ENCODE measurements around the gene ENOX2. TPM values are rescaled to one million over a fixed set of nuclear protein-coding genes. Genes with fewer than 3 reads are reported as not detected.
A peak's percentile ranks its signal among the peaks of the same experiment; 100 is the strongest.

The ENOX2 gene
- total RNA-seq, 1 experiment from 2014 or later, result 24.3 TPM

GRCh38 chrX:130902446-130902782, 595 bp downstream of the ENOX2 start:
- peaks cover 4% of the 10 kb centered on the region for H3K36me3 Mint-ChIP-seq (ENCODE audit: insufficient read depth, unreplicated experiment)
- TSS peak; percentile 52 for BruUV-seq (replicated peaks)
- intact Hi-C loops (cut with micrococcal nuclease), result loop anchor here (5.0 kb wide), 1 partner anchor 175 kb away; no protein-coding TSS in a partner anchor
- no peaks in the 10 kb centered on the region for H3K9me3 Mint-ChIP-seq (ENCODE audit: unreplicated experiment)
- H3K4me3 Mint-ChIP-seq (ENCODE audit: unreplicated experiment), result no peak overlapping the region
- DNase-seq (ENCODE audit: unreplicated experiment), result no peak
- H3K27me3 Mint-ChIP-seq (ENCODE audit: insufficient read depth, unreplicated experiment), result peaks cover 42% of the 10 kb centered on the region
- H3K4me1 Mint-ChIP-seq (ENCODE audit: insufficient read depth, unreplicated experiment), result peaks cover 8% of the 10 kb centered on the region
- ChIA-PET CTCF (interaction anchor here (0.6 kb wide), 1 partner anchor 17 kb away, joined by 3 read pairs; no protein-coding TSS in a partner anchor), POLR2A (interaction anchor here (0.5 to 1.8 kb wide), 5 partner anchors 22 to 350 kb away, joined by 3 to 7 read pairs (median 3); no protein-coding TSS in a partner anchor)
- TF ChIP-seq, protein P1, sequence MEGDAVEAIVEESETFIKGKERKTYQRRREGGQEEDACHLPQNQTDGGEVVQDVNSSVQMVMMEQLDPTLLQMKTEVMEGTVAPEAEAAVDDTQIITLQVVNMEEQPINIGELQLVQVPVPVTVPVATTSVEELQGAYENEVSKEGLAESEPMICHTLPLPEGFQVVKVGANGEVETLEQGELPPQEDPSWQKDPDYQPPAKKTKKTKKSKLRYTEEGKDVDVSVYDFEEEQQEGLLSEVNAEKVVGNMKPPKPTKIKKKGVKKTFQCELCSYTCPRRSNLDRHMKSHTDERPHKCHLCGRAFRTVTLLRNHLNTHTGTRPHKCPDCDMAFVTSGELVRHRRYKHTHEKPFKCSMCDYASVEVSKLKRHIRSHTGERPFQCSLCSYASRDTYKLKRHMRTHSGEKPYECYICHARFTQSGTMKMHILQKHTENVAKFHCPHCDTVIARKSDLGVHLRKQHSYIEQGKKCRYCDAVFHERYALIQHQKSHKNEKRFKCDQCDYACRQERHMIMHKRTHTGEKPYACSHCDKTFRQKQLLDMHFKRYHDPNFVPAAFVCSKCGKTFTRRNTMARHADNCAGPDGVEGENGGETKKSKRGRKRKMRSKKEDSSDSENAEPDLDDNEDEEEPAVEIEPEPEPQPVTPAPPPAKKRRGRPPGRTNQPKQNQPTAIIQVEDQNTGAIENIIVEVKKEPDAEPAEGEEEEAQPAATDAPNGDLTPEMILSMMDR (IDR thresholded peaks at IDR 0.05; ENCODE audit: unreplicated experiment), result no peak
- no peak overlapping the region for H3K27ac Mint-ChIP-seq (ENCODE audit: low read depth, unreplicated experiment)

GRCh38 chrX:130896802-130897501, 6.1 kb downstream of the ENOX2 start:
- no peak for DNase-seq (ENCODE audit: unreplicated experiment)
- CTCF ChIA-PET, result interaction anchor here (0.7 to 1.1 kb wide), 2 partner anchors 9 to 20 kb away, joined by 3 to 4 read pairs; no protein-coding TSS in a partner anchor
- POLR2A ChIA-PET, result no interaction called here
- no peak overlapping the region for H3K4me3 Mint-ChIP-seq (ENCODE audit: unreplicated experiment)
- H3K27ac Mint-ChIP-seq (ENCODE audit: low read depth, unreplicated experiment), result no peak overlapping the region
- peaks cover 5% of the 10 kb centered on the region for H3K4me1 Mint-ChIP-seq (ENCODE audit: insufficient read depth, unreplicated experiment)
- H3K27me3 Mint-ChIP-seq (ENCODE audit: insufficient read depth, unreplicated experiment), result peaks cover 85% of the 10 kb centered on the region
- H3K36me3 Mint-ChIP-seq (ENCODE audit: insufficient read depth, unreplicated experiment), result peaks cover 11% of the 10 kb centered on the region
- no TSS peak for BruUV-seq (replicated peaks)
- intact Hi-C loops (cut with micrococcal nuclease), result no loop called here
- no peaks in the 10 kb centered on the region for H3K9me3 Mint-ChIP-seq (ENCODE audit: unreplicated experiment)
- TF ChIP-seq, protein P1 (IDR thresholded peaks at IDR 0.05; ENCODE audit: unreplicated experiment), result no peak

- no TSS peak for BruUV-seq (replicated peaks)
- DNase-seq (ENCODE audit: unreplicated experiment), result no peak
- ChIA-PET POLR2A (no interaction called here), CTCF (interaction anchor here (0.8 to 1.1 kb wide), 2 partner anchors 21 kb away, joined by 4 read pairs; no protein-coding TSS in a partner anchor)
- Mint-ChIP-seq H3K27ac (ENCODE audit: low read depth, unreplicated experiment) (no peak overlapping the region), H3K36me3 (ENCODE audit: insufficient read depth, unreplicated experiment) (peaks cover 11% of the 10 kb centered on the region), H3K4me1 (ENCODE audit: insufficient read depth, unreplicated experiment) (no peaks in the 10 kb centered on the region), H3K9me3 (ENCODE audit: unreplicated experiment) (no peaks in the 10 kb centered on the region), H3K27me3 (ENCODE audit: insufficient read depth, unreplicated experiment) (peaks cover 78% of the 10 kb centered on the region), H3K4me3 (ENCODE audit: unreplicated experiment) (no peak overlapping the region)
- TF ChIP-seq, protein P1 (IDR thresholded peaks at IDR 0.05; ENCODE audit: unreplicated experiment), result no peak
- intact Hi-C loops (cut with micrococcal nuclease), result no loop called here
Measured at GRCh38 chrX:130896026-130896425, 7.0 kb downstream of the ENOX2 start.

- Mint-ChIP-seq H3K27me3 (ENCODE audit: insufficient read depth, unreplicated experiment) (peaks cover 71% of the 10 kb centered on the region), H3K4me1 (ENCODE audit: insufficient read depth, unreplicated experiment) (no peaks in the 10 kb centered on the region), H3K36me3 (ENCODE audit: insufficient read depth, unreplicated experiment) (peaks cover 11% of the 10 kb centered on the region), H3K4me3 (ENCODE audit: unreplicated experiment) (no peak overlapping the region), H3K9me3 (ENCODE audit: unreplicated experiment) (no peaks in the 10 kb centered on the region), H3K27ac (ENCODE audit: low read depth, unreplicated experiment) (no peak overlapping the region)
- intact Hi-C loops (cut with micrococcal nuclease), result no loop called here
- ChIA-PET CTCF (interaction anchor here (0.8 kb wide), 1 partner anchor 22 kb away, joined by 4 read pairs; no protein-coding TSS in a partner anchor), POLR2A (no interaction called here)
- DNase-seq (ENCODE audit: unreplicated experiment), result no peak
- no TSS peak for BruUV-seq (replicated peaks)
- TF ChIP-seq, protein P1 (IDR thresholded peaks at IDR 0.05; ENCODE audit: unreplicated experiment), result no peak
Measured at GRCh38 chrX:130895299-130895698, 7.7 kb downstream of the ENOX2 start.
